NCI-H2171 treated with DMSO at 0.1 percent for 48 hours (cell line): ENCODE measurements around the gene DHX29.

Experiments used
- DNase-seq: peaks from one replicate; lab custom pipeline; 2025; lab: John Stamatoyannopoulos, UW

Gene DHX29

DNA sequence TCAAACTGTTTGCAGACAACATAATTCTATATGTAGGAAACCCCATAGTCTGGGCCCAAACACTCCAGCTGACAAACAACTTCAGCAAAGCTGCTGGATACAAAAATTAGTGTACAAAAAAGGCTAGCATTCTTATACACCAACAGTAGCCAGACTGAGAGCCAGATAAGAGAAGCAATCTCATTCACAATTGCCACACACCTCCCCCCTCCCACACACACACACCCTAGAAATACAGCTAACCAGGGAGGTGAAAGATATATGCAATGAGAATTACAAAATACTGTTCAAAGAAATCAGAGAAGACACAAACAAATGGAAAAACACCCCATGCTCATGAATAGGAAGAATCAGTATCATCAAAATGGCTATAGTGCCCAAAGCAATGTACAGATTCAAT is 9.3 kb upstream of the DHX29 start:
- no peak for DNase-seq

DNA sequence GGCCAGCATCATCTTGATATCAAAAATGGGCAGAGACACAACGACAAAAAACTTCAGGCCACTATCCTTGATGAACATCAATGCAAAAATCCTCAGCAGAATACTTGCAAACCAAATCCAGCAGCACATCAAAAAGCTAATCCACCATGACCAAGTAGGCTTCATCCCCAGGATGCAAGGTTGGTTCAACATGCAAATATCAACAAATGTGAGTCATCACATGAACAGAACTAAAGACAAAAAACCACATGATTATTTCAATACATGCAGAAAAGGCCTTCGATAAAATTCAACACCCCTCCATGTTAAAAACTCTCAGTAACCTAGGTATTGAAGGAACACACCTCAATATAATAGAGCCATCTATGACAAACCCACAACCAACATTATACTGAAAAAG is 8.8 kb upstream of the DHX29 start:
- DNase-seq = no peak

DNA sequence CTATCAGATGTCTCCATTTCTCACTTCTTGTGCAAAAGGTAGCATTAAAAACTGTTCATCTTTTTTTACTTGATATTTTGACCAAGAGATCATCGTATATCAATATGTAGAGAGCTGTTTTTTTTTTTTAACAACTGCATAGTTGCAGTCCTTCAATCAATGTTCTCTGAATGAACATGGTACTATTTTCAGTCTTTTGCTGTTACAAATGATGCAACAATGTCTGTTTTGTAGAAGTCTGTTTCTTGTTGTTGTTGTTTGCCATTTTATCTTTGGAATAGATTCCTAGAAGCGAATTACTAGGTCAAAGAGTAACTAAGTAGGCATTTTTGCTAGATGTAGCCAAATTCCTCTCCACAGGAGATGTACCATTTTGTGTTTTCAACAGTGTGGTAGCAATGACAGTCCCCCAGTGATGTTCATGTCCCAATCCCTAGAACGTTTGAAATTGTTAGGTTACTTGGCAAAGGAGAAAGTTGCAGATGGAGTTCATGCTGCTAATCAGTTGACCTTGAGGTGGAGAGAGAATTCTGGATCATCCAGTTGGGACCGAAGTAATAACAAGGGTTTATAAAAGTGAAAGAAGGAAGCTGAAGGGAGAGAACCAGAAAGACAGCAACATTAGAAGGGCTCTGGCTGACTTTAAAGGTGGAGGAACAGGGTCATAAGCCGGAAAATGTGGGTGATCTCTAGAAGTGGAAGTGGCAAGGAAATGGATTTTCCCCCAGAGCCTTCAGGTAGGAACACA is 6.5 kb upstream of the DHX29 start:
- DNase-seq = no peak

DNA sequence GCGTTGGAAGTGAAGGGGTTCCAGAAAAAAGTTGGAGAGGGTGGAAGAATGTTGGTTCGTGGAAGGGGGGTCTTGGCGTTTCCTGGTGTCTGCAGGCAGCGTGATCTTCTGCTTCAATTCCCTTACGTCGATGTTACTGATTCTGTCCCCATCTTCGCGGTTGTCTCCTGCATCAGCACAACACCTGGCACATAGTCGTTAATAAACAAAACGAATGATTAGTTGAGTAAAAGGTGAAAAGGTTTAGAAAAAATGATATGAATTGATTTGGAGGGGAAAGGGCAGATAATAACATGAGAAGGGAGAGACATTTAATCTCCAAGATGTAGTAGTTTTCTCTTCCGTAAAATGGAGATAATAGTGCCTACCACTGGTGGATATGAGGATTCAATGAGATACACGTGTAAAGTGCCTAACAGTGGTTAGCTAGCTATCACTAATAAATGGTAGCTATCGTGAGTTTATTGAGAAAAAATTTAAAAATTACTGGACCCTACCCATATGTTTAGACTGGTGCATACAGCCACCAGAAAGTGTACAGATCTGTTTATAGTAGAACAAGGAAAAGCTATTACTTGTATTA is 851 bp upstream of the DHX29 start:
- DNase-seq = peak; percentile 76

DNA sequence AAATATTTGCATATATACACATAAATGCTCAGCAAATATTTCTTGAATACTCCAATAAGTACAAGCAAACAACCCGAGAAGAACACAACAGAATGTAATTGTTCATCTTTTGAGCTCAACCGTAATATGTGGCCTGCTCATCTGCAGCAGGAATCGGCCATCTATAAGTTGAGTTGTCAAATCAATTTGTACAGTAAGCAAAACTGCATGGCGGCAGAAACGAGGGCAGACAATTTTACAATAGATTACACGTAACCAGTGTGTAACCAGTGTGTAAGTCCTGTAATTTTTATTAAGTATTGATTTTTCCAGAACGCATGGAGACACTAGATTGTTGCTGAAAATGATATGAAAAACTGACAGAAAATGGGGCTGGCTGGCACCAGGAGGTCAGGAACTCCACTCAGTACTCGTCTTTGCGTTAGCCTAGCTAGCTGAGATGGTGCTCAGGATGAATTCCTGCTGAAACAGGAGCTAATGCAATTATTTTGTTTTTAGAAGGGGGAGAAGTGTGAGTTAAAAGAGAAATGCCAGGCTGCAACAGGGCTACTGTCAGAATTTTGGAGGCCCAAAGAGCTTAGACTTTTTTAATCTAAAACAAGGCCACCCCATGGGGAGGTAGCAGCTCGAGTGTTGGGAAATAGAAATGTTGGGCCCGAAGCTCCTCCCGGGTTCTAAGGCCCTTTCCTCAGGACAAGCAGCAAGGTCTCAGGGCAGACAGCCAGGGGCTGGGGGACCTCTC is 682 bp downstream of the DHX29 start:
- peak; percentile 53 for DNase-seq

DNA sequence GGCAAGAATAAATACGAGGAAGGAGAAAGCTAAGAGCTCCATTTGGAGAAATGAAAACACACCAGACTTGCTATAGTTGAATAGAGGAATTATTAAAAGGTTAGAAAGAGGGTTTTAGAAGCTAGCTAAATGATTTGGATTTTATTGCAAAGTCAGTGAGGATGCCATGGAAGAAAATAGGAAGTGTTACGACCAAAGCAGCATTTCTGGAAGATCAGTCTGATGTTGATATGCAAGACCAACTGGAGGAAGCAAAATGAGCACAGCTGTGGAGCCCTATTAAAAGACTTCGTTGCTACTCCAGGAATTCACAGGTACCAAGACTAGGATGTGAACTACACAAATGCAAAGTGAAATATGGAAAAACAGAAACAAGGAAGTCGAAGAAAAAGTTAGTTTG is 2.1 kb downstream of the DHX29 start:
- DNase-seq = no peak

DNA sequence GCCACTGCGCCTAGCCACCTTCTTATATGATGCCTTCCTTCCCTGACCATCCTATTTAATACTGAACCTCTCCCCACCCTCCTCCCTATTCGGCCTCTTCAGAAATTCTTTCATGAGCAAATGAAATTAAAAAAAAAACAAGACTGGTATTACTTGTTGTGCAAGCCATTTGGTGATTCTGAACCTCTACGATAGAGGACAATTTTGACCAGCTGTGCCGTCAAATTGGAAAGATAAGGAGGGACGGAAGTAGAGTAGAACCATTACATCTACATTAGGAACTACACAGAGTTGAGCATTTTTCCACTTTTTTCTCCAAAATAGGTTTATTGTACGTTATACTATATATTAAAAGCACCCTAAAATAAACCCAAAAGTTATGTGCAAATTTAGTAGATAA is 2.9 kb downstream of the DHX29 start:
- no peak for DNase-seq

DNA sequence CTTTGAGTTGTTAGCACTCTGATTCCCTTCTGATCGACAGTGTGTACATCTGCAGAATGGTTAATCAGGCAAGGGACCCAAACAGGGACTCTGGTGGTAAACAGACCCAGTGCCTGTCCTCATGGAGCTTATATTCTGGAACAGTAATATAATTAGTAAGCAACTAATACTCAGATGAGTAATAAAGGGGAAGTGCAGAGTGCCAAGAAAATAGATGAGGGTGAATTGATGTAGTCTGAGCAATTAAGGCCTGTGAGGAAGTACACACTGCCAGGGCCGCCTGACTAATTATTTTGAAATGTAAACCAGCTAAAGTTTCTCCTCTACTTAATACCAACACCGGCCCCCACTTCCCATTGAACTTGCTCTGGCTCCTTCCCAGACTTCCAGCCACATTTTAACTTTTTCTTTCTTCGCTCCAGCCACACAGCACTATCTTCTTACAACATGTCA is 4.2 kb downstream of the DHX29 start:
- DNase-seq = no peak

DNA sequence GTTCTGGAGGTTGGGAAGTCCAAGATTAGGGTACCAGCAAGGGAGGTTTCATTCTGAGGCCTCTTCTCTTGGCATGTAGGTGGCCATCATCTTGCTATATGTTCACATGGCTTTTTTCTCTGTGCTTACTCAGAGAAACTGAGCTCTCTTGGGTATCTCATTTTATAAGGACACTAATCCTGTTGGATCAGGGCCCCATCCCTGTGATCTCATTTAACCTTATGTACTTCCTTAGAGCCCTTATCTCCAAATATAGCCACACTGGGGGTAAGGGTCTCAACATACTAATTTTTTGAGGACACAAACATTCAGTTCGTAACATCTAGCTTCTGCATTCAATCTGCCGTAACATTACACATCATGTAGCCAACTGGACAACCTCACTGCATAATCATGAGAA is 6.6 kb downstream of the DHX29 start:
- no peak for DNase-seq

DNA sequence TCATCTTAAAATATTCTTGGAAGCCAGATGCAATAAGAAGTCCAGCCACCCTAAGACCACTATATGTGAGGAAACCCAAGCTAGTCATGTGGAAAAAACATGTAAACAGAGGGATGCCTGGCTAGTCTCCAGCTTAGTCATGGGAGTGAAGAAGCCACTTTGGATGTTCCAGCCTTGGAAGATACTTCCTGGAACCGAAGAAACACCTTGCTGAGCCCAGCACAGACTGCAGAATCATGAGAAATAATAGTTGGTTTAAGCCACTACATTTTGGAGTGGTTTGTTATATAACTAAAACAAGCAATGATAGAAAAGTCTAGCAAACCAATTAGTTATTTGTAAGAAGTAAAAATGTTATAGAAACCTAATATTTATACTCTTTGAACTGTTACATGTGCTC is 12.6 kb downstream of the DHX29 start:
- no peak for DNase-seq

DNA sequence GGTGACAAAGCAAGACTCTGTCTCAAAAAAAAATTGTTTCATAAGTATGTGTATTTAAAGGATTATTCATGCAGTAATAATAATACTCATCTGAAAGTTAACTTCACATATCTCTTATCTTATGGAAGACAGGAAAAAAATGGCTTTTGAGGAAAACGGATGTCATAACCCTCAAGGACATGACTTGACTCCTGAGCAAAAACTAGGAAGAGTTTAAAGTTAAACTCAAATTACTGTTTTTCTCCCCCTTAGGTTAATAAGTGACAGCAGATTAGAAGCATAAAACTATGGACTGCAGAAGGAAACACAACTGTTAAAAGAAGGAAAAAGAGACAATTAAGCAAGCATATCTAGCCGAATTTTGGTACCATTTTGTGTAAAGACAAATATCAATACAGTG is 16.5 kb downstream of the DHX29 start:
- no peak for DNase-seq

DNA sequence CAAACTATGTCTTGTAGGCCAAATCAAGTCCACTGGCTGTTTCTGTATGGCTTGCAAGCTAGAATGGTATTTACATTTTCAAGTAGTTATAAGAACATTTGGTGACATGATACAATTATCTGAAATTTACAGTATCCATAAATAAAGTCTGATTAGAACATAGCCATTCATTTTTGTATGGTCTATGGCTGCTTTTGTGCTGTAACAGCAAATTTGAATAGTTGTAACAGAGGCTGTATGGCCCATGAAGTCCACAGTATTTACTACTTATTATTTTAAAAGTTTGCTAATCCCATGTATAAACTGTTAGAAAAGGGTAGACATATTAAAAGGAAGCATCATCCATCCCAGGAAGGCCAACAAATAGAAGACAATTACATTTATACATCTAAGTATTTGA is 17.7 kb downstream of the DHX29 start:
- no peak for DNase-seq

DNA sequence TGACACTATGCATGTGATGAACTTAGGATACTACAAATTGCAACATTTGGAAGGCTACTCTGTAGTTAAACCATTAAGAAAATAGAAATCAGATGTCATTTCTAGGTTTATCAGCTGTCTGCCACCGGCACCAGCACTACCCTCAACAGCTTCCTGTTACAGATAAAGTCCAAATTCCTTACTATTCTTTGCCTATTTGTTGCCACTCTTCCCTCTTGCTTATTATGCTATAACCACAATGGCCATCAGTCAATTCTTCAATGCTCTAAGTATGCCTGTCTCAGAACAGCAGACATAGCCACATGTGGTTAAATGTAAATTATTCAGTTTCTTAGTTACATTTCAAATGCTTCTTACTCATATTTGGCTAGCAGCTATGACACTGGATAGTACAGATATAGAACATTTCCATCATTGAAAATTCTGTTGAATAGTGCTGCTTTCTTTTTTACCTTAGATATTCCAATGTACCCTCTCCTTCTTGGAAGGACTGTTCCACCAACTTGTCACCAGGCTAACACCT is 21.0 kb downstream of the DHX29 start:
- DNase-seq = no peak

DNA sequence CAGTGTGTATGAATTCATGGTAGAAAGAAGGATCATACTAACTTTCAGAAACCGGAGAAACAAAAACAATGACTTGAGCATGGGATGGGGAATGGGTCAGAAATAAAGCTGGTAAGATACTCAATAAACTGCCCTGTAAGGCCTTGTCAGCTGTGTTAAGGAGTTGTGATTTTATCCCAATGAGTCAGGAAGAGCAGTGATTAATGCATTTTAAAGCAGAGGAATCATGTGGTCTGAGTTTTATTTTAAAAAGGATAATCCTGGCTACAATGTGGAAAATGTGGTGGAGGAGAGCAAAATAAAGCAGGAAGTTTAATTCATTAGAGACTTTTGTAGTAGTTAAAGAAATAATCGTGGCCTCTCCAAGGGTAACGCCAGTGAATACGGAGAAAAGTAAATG is 28.7 kb downstream of the DHX29 start:
- DNase-seq = no peak

DNA sequence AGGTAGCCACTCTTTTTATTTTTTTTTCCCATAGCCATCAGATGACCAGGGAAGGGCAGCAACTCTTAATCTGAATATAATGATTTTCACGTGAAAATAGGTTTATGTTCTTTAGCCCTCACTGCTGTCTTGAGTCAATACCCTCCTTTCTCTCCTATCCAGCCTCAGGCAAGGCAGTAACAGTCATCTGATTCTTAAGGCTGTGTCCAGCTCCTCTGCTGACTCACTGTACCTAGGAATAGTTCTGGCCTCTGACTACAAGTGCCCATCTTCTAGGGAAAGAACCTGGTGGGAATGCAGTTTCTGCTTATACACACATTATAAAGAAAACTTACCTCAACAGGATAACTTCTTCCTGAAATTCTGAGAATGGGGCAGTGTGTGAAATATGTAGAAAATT is 30.7 kb downstream of the DHX29 start:
- no peak for DNase-seq

DNA sequence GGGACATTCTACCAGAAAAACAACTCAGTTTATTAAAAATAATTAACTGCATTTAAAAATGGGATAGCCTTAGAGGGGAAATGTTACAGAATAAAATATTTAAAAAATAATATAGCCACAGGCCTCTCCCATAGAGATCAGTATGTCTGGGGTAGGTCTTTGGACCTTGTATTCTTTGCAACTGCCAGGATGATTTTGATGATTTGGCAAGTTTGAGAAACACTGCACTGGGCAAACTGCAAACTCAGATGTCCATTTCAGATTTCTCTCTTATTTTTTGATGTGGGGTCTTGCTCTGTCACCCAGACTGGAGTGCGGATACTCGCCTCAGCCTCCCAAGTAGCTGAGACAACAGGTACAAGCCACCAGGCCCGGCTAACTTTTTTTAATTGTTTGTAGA is 49.2 kb downstream of the DHX29 start:
- no peak for DNase-seq

DNA sequence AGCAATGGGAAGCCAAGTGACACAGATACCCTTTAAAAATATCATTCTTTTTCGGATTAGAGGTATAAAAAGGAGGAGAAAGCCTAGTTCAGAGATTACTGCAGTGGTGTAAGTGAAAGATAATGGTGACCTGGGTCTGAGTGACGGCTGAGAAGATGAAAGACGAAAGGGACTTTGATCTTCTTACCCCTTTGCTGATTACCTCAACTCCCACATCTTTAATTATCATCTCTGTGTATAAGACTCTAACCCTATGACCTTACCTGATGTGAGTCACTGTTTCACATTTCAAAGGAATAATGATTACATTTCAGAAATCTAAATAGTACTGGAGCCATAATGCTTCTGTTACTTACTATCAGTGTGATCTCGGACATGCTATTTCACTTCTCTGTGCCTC is 52.7 kb downstream of the DHX29 start:
- no peak for DNase-seq

DNA sequence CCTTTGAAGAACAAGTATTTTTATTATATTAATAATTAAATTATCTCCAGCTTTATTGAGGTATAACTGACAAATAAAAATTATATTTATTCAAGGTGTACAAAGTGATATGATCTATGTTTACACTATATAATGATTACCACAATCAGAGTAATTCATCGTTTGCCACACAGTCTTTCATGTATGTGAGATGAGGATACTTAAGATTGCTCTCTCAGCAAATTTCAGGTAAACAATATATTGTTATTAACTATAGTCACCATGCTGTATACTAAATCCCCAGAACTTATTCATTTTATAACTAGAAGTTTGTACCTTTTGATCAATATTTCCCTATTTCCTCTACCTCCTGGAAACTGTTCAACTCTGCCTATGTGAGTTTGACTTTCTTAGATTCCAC is 57.4 kb downstream of the DHX29 start:
- no peak for DNase-seq

DNA sequence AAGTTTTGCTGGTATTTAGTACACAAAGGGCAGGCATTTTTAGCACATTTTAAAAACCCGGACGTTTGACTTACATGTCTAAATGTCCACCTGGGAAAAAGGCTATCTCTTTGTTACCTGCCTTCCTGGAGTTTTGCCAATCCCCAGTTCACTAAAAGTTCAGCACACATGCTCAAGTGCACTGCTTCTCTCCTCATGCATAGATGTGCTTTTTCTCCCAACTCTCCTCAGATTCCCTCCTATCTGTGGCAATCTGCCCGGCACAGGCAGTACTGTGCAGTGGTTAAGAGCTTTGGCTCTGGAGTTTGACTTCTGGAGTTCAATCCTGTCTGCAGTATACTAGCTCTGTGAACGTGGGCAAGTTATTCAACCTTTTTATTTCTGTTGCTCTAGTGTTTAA is 65.7 kb downstream of the DHX29 start:
- peak; percentile 83 for DNase-seq

DNA sequence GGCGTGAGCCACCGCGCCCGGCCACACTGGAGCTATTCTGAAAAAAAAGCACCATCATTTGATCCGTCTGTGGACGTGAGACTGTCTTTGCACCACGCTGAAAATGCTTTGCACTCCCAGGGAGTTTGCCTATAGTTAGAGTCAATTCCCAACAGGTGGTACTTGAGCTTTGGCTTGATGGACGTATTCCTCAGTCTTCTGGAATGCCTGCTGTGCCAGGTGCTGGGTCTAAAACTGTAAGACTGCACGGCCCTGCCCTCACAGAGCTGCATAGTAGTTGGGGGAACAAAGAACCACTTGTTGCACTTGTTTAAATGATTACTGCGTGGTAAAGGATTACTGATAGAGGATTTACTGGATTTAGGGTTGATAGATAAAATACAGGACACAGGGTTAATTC is 70.7 kb downstream of the DHX29 start:
- no peak for DNase-seq

DNA sequence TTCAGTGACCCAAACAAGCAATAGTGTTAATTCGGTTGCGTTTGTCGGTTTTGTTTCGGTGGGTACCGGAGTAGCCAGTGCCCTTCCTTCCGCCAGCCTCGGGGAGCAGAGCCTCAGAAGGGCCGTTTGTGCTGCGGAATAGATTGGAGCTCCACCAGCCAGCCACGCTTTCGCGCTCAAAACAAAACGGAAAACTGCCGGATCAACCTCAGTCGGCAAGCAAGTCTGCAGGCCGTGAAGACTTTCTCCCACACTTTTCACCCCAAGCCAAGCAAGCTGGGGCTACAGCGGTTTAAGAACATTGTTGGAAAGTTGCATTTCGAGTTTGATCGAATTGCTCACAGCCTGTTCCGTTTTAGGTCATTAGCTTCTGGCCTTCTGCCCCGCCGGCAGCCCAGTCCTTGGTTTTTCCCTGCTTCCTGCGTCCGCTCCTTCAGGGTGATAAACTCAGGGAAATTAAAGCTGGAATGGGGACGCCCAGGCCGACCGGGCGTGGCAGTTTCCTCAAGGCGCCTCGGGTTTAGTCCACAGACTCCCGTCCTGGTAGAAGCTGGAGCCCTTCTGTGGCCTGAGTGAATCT is 73.3 kb downstream of the DHX29 start:
- peak; percentile 70 for DNase-seq

DNA sequence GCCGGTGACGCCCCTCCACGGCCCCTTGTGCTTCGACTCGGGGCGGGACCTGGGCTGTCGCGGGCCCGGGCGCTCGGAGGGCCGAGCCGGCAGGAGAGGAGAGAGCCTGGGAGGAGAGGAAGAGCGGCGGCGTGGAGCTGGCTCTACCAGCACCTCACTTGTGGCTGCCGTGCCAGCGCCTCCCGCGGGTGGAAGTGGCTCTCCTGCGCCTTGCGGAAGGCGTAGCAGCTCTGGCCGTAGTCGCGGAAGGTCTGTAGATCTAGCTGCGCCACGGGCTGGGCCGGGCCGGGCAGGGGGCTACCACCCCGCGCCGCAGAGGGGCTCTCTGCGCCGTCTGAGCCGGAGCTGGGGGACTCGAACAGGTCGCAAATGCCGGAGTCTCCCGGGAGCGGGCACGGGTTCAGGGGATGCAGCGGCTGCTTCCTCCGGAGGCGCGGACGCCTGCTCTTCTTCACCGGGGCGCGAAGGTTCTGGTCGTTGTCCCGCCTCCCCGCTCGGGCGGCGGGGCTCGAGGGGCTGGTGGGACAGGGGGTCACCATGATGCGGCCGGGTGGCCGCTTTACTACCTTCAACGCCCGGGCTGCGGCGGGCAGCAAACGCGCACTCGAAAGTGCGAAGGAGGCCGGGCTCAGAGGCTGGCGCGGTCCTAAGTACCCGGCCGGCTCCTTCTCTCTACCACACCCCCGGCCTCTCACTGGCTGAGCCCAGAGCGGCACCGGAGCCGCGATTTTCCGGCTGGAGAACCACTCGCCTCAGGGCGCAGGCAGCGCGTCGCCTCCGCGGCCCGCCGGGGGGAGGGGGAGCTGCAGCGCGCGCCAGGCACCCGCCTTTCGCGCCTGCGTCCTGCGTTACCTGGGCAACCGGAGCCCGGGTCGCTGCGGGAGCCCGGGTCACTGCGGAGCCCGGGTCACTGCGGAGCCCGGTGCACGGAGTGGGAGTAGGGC is 74.2 kb downstream of the DHX29 start, which contains the start of gene CCNO:
TSS of gene CCNO (minus strand) at position 624 of the 944 bp plus-strand sequence. CDS start at position 539, 85 bp downstream.
- DNase-seq = peak; percentile 88
